Cardiac fibroblast (primary cell): ENCODE data around the gene FNDC3A.
A peak's percentile ranks its signal among the peaks of the same experiment; 100 is the strongest.

Source experiments
- DNase-seq, 2 donors: peaks; one replicate each; pipeline versions ENCODE4 v3.0.0 to v3.0.0-alpha.2; 2010; ENCODE audit warnings: low read depth in 2 of 2
- H3K4me3 ChIP-seq, 2 donors: replicated peaks in 1 of 2; 1 replicate in 1 of 2; 2 replicates in 1 of 2; pipeline ENCODE4 v1.5.1; 2011; ENCODE audit warnings: low read depth in 2 of 2, low read length in 2 of 2, mild to moderate bottlenecking in 2 of 2, moderate library complexity in 1 of 2
- CTCF ChIP-seq: IDR thresholded peaks from one replicate; pipeline ENCODE4 v1.5.1; 2011; ENCODE audit warnings: low read depth, mild to moderate bottlenecking, low read length, inconsistent platforms

FNDC3A gene

GRCh38 chr13:48975856-48976575 is at the start of gene FNDC3A:
Gene FNDC3A (plus strand): TSS chr13:48975912. CDS start chr13:49006191, 30,279 bp downstream.
- TF ChIP-seq CTCF, result no peak
- peak; percentile 80 to 84 for DNase-seq
- H3K4me3 ChIP-seq, result peak within 1 kb of the TSS; percentile 79 to 86

GRCh38 chr13:48928757-48929430 is 46.8 kb upstream of the FNDC3A start:
- H3K4me3 ChIP-seq, result no peak overlapping the region
- no peak for DNase-seq
- TF ChIP-seq CTCF, result no peak

- no peak overlapping the region for H3K4me3 ChIP-seq
- no peak for DNase-seq
- TF ChIP-seq CTCF, result no peak
Measured at GRCh38 chr13:48930918-48931317, 44.8 kb upstream of the FNDC3A start.

- no peak for TF ChIP-seq CTCF
- no peak for DNase-seq
- no peak overlapping the region for H3K4me3 ChIP-seq
Measured at GRCh38 chr13:48938308-48938943, 37.3 kb upstream of the FNDC3A start.

GRCh38 chr13:48939728-48940127 is 36.0 kb upstream of the FNDC3A start:
- TF ChIP-seq CTCF, result no peak
- no peak for DNase-seq
- no peak overlapping the region for H3K4me3 ChIP-seq

- peak; percentile 44 to 72 for DNase-seq
- TF ChIP-seq CTCF, result no peak
- H3K4me3 ChIP-seq, result no peak overlapping the region
Measured at GRCh38 chr13:48942131-48942530, 33.6 kb upstream of the FNDC3A start.
